Medulla oblongata (tissue), 1 donor: ENCODE measurements around the gene THRB.
"Not testable (repeated sequence)": the region's sequence is repeated elsewhere in the genome, so short reads cannot be mapped to it uniquely, and the experiment has no call there.

Experiments
- DNase-seq: peaks from one replicate; pipeline ENCODE4 v3.0.0-alpha.2; 2015; ENCODE audit errors: extremely low spot score

The THRB gene

DNA sequence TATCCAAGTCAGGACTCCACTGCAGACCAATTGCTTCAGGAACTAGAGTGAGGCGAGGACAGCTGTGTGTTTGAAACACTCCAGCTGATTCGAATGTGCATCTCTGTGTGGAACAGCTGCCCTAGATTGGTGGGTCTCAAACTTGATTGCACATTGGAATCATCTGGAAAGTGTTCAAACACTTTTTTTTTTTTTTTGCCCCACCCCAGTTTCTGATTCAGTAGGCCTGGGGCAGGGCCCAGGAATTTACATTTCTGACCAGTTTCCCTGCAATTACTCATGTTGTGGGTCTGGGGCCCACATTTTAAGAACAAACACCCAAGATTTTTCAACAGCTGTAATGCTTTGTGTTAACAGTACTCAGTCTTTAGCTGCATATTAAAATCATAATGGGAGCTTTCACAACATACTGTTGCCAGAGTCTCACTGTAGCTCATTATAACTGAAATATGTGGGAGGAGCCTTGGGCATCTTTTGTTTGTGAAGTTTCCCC lies 392.9 kb downstream of the THRB start:
- DNase-seq = no peak

DNA sequence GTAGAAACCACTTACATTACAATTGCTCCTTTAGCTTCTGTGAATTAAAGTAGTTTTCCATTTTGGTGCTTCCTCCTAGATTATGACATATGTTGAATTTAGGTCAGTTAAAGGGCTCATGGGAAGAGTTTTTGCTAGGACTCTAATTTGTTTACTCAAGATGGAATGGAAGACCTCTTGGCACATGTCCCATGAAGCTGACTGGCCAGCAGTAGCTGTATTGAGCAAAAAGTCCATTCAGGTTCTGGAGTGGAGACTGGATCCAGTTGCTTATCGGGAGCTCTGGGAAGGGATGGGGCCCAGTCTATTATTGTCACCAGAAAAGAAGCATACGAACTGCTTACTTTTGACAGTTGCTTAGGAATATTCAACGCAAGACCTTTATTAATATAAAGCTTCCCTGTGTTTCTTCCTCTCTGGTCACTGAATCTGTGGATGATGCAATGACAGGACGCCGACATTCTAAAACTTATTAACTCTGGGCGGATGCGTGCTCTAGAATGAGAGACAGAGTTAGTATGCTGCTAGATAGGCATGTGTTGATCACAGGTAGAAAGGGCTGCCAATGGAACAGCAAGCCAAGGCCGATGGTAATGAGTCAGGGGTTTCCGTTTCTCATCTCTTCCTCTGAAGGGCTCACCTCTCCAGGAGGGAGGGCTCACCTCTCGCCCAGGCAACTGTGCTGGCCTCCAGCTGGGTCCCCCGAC lies 393.8 kb downstream of the THRB start:
- no peak for DNase-seq

DNA sequence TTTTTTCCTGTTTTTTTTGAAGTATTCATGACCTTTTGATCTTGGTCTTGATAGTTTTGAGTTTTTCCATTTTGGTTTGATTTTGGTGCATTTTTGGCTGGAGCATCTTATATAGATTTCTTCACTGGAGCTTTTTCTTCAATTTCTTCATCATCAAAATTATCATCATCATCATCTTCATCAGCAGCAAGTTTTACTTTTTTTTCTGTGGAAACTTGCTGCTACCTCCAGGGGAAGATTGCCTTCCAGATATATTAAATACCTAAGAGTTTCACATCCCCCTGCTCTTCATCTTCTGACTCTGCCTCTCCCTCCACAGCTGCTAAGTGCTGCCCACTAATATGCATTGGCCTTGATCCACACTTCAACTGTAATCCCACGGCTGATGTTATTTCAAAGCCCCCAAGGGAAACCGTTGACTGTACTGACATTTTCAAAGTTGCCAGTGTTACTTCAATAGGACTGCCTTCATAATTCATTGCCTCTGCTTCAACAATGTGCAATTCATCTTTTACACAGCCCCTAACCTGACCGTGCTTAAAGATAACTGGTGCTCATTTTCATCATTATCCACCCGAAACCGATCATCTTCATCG lies 397.9 kb downstream of the THRB start:
- DNase-seq = no peak

DNA sequence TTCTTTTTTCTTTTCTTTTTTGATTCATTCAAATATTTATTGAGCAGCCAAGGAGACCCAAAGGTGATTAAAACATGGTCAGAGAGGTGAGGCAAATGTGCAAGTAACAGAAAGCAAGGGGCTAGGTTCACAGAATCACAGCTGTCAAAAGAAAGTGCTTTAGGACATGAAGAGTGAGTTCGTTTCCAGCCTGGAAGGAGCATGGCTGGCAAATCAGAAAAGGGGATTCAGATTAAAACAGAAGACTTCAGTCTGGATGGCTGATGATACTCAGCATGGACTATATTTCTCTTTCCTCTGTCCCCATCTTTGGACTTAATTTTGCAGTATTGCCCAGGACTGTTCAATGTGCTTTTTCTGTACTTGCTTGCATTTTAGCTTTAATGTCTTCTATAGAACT lies 398.4 kb downstream of the THRB start:
- DNase-seq = no peak

DNA sequence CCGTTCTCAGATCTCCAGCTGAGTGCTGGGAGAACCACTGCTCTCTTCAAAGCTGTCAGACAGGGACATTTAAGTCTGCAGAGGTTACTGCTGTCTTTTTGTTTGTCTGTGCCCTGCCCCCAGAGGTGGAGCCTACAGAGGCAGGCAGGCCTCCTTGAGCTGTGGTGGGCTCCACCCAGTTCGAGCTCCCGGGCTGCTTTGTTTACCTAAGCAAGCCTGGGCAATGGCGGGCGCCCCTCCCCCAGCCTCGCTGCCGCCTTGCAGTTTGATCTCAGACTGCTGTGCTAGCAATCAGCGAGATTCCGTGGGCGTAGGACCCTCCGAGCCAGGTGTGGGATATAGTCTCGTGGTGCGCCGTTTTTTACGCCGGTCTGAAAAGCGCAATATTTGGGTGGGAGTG lies 399.8 kb downstream of the THRB start:
- DNase-seq = not testable (repeated sequence)

DNA sequence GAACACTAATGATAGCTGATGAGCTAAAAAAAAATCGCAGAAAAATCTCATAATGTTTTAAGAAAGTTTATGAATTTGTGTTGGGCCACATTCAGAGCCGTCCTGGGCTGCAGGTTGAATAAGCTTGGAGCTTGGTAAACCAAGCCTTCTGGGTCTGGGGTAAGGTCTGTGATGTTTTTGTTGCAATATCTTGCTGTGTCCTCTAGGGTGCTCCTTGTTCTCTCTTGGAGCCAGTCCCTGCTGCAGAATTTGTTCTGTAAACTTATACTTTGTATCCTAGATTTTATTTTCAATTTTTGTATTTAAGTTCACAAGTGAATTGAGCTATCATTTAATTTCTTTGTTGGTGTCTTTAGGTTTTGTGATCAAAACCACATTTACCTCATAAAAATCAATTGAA lies 405.9 kb downstream of the THRB start:
- no peak for DNase-seq

DNA sequence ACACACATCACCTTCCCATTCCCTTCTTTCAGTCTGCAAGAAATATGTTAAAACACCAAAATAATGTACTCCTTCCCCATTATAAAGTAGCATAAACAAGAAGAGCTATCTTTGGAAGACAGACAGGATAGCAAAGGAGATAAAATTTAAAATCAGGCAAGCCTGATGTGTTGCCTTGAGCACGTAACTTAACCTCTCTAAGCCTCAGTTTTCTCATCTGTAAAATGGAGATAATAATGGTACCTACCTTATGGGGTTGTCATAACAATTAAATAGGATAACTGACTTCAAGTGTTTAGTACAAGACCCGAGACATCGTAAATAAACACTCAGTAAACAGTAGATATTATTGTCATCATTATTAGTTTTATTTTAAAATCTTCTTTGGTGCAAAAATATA lies 407.2 kb downstream of the THRB start:
- no peak for DNase-seq

DNA sequence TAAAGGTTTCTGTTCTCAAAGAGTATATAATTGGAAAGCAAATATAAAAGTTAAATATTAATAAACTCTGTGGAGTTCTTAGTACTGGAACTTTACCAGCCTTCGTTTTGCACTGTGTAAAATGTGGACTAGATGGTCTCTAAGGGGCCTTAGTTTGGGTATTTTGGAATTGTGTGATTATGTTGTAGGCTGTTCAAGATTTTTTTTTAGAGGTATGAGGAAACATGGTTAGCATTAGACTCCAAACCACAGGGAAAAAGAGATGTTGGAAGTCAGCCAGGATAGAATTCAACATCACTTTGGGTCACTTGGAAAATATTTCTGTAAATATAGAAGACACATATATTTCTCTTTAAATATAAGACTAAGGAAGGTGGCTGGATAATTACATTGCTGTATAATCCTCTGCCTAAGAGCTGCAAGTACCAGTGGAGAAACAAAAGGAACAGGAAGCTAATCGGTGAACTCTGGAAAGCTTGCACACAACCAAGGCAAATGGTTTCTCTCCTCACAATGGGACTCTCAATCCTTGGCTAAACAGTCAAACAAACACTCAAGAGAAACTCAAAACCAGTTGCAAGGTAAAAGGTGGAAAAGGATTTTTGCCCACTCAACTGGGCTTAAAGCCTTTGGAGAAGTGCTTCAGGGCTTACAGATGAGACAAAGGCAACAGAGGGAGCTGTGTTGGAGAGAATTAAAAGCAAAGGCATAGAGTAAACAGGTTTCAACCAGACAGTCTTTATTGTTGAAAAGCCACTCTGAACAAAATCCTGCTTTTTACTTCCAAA lies 407.8 kb downstream of the THRB start:
- DNase-seq = peak; percentile 6

DNA sequence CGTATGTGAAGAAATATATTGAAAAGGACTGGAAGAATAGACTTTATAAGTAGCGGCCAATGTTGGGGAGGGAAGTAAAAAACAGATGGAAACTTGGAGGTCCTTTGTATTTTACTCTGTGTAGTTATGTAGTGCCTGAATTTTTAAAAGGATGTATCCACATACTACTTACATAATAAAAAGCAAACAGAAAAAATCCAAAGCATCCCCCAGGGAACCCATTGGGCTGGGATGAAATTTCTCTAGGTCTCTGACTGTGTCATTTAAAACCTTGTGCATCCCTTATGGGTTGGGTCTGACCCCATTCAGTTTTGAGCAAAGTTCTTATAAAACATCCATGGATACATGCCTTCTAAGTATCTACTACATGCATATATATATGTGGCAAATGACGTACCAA lies 408.4 kb downstream of the THRB start:
- DNase-seq = no peak

DNA sequence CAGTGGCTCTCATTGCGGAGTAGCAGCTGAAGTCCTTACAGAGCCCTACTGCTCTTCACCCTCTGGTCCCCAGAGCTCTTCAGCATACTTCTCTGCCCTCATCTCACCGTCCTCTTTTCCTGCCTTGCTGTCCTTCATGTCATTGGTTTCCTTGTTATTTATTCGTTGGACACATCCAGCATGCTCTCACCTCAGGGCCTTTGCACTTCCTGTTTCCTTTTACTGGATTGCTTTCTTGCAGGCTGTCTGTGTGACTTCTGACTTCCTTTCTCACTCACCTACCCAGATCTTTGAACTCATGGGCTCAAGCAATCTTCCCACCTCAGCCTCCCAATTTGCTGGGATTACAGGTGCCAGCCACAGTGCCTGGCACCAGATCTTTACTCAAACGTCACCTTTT lies 422.5 kb downstream of the THRB start:
- no peak for DNase-seq

DNA sequence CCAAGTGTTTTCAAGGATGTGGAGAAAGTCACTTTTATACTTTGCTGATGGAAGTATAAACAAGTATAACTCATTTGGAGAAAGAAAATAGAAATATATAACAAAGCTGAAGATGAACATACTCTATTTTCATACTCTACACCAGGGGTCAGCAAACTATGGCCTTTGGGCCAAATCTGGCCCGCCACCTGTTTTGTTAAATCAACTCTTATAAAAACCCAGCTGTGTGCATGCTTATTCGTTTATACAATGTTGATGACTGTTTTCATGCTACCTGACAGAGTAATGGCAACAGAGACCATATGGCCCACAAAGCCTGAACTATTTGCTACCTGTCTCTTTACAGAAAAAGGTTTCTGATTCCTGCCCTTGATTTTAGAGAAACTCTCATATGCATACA lies 425.6 kb downstream of the THRB start:
- no peak for DNase-seq

DNA sequence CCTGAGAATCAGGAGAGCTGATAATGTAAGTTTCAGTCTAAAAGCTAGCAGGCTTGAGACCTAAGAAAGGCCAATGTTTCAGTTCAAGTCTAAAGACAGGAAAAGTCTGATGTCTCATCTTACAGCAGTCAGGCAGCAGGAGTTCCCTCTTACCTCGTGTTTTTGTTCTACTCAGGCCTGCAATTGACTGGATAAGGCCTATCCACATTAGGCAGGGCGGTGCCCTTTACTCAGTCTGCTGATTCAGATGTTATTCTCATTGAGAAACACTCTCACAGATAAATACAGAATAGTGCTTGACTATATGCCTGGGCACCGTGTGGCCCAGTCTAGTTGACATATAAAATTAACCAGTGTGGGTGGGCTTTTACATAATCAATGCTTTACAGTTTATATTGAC lies 427.2 kb downstream of the THRB start:
- no peak for DNase-seq
